ENCODE results near the gene RARS1. TPM values are rescaled to one million over a fixed set of nuclear protein-coding genes. Genes with fewer than 3 reads are reported as not detected.

The RARS1 gene
- total and polyA plus RNA-seq, 3 experiments from 2014 or later: 24.6 to 144 (median 144) TPM

DNA sequence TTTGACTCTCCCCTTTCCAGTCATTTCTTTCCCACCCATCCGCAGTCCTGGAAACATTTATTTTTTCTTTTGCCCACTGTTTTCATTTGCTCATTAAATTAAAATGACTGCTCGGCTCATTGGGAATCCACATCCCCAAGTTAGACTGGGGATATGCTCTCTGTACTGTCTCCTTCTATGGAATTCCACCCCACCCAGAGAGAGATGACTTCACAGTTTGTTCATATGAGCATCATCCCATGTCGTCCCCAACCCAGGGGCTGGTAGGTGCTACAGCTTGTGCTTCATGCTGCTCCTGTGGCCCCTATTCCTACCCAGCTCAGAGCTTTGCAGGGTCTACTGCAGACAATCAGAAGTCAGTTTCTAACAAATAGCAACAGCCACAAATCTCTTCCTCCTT, 16.5 kb upstream of the RARS1 start:
- H3K27ac ChIP-seq (ENCODE audit: low read depth, low read length): no peak overlapping the region
- Mint-ChIP-seq H3K9me3 (no peaks in the 10 kb centered on the region), H3K27ac (peak overlapping the region in 1 of 8 donors; percentile 29), H3K36me3 (no peaks in the 10 kb centered on the region), H3K27me3 (peaks cover 1 to 3% of the 10 kb centered on the region in 2 donors), H3K4me3 (no peak overlapping the region), H3K4me1 (no peaks in the 10 kb centered on the region)
- ChIA-PET POLR2A (no interaction called here), CTCF (no interaction called here)
- no peaks in the 10 kb centered on the region for H3K4me1 ChIP-seq (ENCODE audit: insufficient read depth, low read length)
- DNase-seq: no peak
- no peaks in the 10 kb centered on the region for H3K9me3 ChIP-seq (ENCODE audit: low read length)
- no peaks in the 10 kb centered on the region for H3K36me3 ChIP-seq (ENCODE audit: insufficient read depth, low read length)
- H3K4me3 ChIP-seq (ENCODE audit: low read length): no peak overlapping the region
- no peaks in the 10 kb centered on the region for H3K27me3 ChIP-seq (ENCODE audit: insufficient read depth, low read length, poor library complexity, severe bottlenecking)

DNA sequence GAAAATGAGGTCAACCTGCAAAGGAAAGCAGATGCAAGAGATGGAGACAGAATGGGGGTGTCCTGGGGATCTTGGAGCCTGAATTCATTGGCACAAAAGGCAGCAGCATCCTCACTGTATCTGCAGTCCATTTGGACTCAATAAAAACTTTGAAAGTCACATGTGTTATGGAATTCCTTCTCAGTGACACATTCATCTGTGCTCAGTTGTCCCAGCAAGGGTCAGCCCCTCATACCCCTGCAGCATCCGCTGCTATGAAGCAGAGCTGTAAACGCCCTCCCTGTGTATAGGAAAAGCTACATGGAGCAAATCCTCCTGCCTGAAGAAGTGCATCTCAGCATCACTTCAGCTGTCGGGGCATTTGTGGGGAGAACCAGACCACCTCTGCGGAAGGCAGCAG, 14.5 kb upstream of the RARS1 start:
- peaks cover 1 to 3% of the 10 kb centered on the region in 2 donors for H3K27me3 Mint-ChIP-seq
- H3K9me3 Mint-ChIP-seq: no peaks in the 10 kb centered on the region
- POLR2A ChIA-PET: no interaction called here
- no peak overlapping the region for H3K27ac Mint-ChIP-seq
- H3K4me1 ChIP-seq (ENCODE audit: insufficient read depth, low read length): no peaks in the 10 kb centered on the region
- no peak overlapping the region for H3K27ac ChIP-seq (ENCODE audit: low read depth, low read length)
- no peaks in the 10 kb centered on the region for H3K9me3 ChIP-seq (ENCODE audit: low read length)
- CTCF ChIA-PET: no interaction called here
- H3K36me3 ChIP-seq (ENCODE audit: insufficient read depth, low read length): no peaks in the 10 kb centered on the region
- H3K27me3 ChIP-seq (ENCODE audit: insufficient read depth, low read length, poor library complexity, severe bottlenecking): no peaks in the 10 kb centered on the region
- no peaks in the 10 kb centered on the region for H3K36me3 Mint-ChIP-seq
- no peak for DNase-seq
- H3K4me1 Mint-ChIP-seq: no peaks in the 10 kb centered on the region
- no peak overlapping the region for H3K4me3 Mint-ChIP-seq
- H3K4me3 ChIP-seq (ENCODE audit: low read length): no peak overlapping the region

DNA sequence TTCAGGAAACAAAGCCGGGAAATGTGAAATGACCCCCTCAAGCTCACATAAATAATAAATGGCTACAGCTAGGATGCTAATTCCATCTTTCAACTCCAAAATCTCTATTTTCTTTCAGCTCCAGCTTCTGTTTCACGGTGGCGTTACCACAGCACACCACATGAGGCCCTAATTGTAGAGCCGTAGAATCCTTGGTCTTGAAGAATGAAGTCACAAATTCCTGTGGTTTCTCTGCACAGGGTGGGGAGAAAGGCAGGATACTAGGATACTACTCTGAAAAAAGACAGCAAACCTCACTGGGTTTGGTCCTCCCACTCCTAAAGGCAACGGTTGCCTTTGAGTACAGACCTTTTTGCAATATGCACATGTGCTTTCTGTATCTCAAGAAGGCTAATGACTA, 13.9 kb upstream of the RARS1 start:
- H3K4me1 Mint-ChIP-seq: no peaks in the 10 kb centered on the region
- H3K4me3 Mint-ChIP-seq: no peak overlapping the region
- ChIA-PET CTCF (no interaction called here), POLR2A (no interaction called here)
- H3K9me3 ChIP-seq (ENCODE audit: low read length): no peaks in the 10 kb centered on the region
- H3K27ac Mint-ChIP-seq: peak overlapping the region in 1 of 8 donors; percentile 24
- no peak overlapping the region for H3K4me3 ChIP-seq (ENCODE audit: low read length)
- H3K27me3 ChIP-seq (ENCODE audit: insufficient read depth, low read length, poor library complexity, severe bottlenecking): no peaks in the 10 kb centered on the region
- H3K9me3 Mint-ChIP-seq: no peaks in the 10 kb centered on the region
- no peaks in the 10 kb centered on the region for H3K36me3 Mint-ChIP-seq
- H3K27ac ChIP-seq (ENCODE audit: low read depth, low read length): no peak overlapping the region
- no peak for DNase-seq
- H3K27me3 Mint-ChIP-seq: peaks cover 0 to 3% of the 10 kb centered on the region in 2 donors
- no peaks in the 10 kb centered on the region for H3K36me3 ChIP-seq (ENCODE audit: insufficient read depth, low read length)
- no peaks in the 10 kb centered on the region for H3K4me1 ChIP-seq (ENCODE audit: insufficient read depth, low read length)

DNA sequence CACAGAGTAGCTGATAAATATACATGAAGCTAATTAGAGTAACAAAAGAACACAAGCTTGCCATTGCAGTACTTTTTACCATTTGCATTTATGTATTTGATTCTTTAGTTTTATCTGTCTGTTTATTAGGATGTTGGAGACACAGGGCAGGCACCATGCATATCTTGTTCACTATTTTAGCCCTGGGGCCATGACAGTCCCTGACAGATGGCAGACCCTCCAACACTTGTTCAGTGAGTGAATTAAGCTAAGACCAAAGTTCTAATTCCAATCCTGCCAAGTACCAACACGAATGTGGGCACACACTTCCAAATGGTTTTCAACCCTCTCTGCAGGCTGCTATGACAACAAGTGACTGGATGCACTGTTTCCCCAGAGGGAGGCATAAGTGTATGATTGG, 12.0 kb upstream of the RARS1 start:
- Histone ChIP-seq H3K4me1 (ENCODE audit: insufficient read depth, low read length) (no peaks in the 10 kb centered on the region), H3K27ac (ENCODE audit: low read depth, low read length) (no peak overlapping the region), H3K4me3 (ENCODE audit: low read length) (no peak overlapping the region), H3K9me3 (ENCODE audit: low read length) (no peaks in the 10 kb centered on the region), H3K27me3 (ENCODE audit: insufficient read depth, low read length, poor library complexity, severe bottlenecking) (no peaks in the 10 kb centered on the region), H3K36me3 (ENCODE audit: insufficient read depth, low read length) (no peaks in the 10 kb centered on the region)
- DNase-seq: no peak
- Mint-ChIP-seq H3K9me3 (no peaks in the 10 kb centered on the region), H3K27me3 (peaks cover 3 to 6% of the 10 kb centered on the region in 2 donors), H3K27ac (no peak overlapping the region), H3K36me3 (no peaks in the 10 kb centered on the region), H3K4me3 (no peak overlapping the region), H3K4me1 (no peaks in the 10 kb centered on the region)
- ChIA-PET CTCF (no interaction called here), POLR2A (no interaction called here)

DNA sequence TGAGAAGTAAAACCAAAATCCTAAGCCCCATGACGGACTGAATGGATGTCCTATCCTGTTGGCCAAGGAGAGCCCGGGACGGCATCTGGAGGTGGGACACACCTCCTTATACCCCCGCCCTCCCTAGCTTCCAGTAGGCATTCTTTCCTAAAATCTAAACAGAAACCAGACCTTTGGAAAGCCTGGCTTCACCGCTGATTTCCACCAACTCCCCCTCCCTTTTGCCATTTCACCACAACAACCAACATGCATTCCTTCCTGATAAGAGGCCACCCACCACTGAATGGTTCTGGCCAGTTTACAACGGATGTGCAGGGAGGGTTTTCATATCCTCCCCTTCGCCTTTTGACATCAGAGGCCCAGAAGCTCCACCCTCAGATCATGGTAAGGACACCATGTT, 9.2 kb upstream of the RARS1 start:
- Mint-ChIP-seq H3K27me3 (peaks cover 3% of the 10 kb centered on the region in 2 donors), H3K4me3 (no peak overlapping the region), H3K36me3 (no peaks in the 10 kb centered on the region), H3K4me1 (peaks cover 2 to 11% (median 11%) of the 10 kb centered on the region in 3 donors), H3K27ac (no peak overlapping the region), H3K9me3 (no peaks in the 10 kb centered on the region)
- H3K36me3 ChIP-seq (ENCODE audit: insufficient read depth, low read length): no peaks in the 10 kb centered on the region
- H3K27me3 ChIP-seq (ENCODE audit: insufficient read depth, low read length, poor library complexity, severe bottlenecking): no peaks in the 10 kb centered on the region
- no peak for DNase-seq
- no peaks in the 10 kb centered on the region for H3K9me3 ChIP-seq (ENCODE audit: low read length)
- no peak overlapping the region for H3K27ac ChIP-seq (ENCODE audit: low read depth, low read length)
- ChIA-PET POLR2A (no interaction called here), CTCF (no interaction called here)
- H3K4me1 ChIP-seq (ENCODE audit: insufficient read depth, low read length): no peaks in the 10 kb centered on the region
- no peak overlapping the region for H3K4me3 ChIP-seq (ENCODE audit: low read length)

DNA sequence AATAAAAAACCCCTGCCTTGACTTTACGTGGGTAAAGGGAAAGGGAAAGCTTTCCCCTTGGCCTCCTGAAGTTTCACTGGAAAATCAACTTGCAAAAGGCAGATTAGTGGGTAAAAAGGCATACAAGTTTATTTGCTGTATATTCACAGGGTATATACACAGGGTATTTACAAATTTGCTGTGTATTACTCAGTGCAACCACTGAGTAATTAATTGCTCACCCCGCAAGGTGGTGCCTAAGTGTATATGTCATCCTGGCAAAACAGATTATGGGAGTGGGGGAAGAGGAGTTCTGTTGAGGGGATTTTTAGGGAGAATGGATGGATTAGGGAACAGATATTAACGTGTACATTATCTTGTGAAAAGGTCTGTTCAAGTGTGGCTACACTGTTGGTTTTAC, 7.1 kb upstream of the RARS1 start:
- Histone ChIP-seq H3K4me1 (ENCODE audit: insufficient read depth, low read length) (no peaks in the 10 kb centered on the region), H3K9me3 (ENCODE audit: low read length) (no peaks in the 10 kb centered on the region), H3K4me3 (ENCODE audit: low read length) (no peak overlapping the region), H3K36me3 (ENCODE audit: insufficient read depth, low read length) (no peaks in the 10 kb centered on the region), H3K27ac (ENCODE audit: low read depth, low read length) (no peak overlapping the region), H3K27me3 (ENCODE audit: insufficient read depth, low read length, poor library complexity, severe bottlenecking) (no peaks in the 10 kb centered on the region)
- POLR2A ChIA-PET: no interaction called here
- Mint-ChIP-seq H3K27me3 (peaks cover 3 to 6% of the 10 kb centered on the region in 2 donors), H3K4me1 (peaks cover 2 to 14% (median 14%) of the 10 kb centered on the region in 3 donors), H3K36me3 (no peaks in the 10 kb centered on the region), H3K27ac (no peak overlapping the region), H3K9me3 (no peaks in the 10 kb centered on the region), H3K4me3 (no peak overlapping the region)
- CTCF ChIA-PET: no interaction called here
- DNase-seq: no peak

DNA sequence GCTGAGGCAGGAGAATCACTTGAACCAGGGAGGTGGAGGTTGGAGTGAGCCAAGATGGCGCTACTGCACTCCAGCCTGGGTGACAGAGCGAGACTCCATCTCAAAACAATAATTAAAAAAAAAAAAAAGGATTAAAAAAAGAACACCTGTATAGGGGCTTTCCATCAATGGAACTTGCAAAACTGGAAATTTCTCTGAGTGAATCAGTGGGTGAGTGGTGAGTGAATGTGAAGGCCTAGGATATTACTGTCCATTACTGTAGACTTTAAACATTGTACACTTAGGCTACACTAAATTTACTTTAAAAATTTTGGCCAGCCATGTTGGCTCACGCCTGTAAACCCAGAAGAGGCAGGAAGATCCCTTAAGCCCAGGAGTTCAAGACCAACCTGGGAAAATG, 5.7 kb upstream of the RARS1 start:
- Mint-ChIP-seq H3K27ac (no peak overlapping the region), H3K4me1 (peaks cover 7 to 22% (median 21%) of the 10 kb centered on the region in 3 donors), H3K9me3 (no peaks in the 10 kb centered on the region), H3K36me3 (no peaks in the 10 kb centered on the region), H3K4me3 (no peak overlapping the region), H3K27me3 (peaks cover 3 to 6% of the 10 kb centered on the region in 2 donors)
- Histone ChIP-seq H3K9me3 (ENCODE audit: low read length) (no peaks in the 10 kb centered on the region), H3K27me3 (ENCODE audit: insufficient read depth, low read length, poor library complexity, severe bottlenecking) (no peaks in the 10 kb centered on the region), H3K27ac (ENCODE audit: low read depth, low read length) (no peak overlapping the region), H3K4me3 (ENCODE audit: low read length) (no peak overlapping the region), H3K36me3 (ENCODE audit: insufficient read depth, low read length) (no peaks in the 10 kb centered on the region), H3K4me1 (ENCODE audit: insufficient read depth, low read length) (peaks cover under 1% of the 10 kb centered on the region)
- ChIA-PET CTCF (no interaction called here), POLR2A (no interaction called here)
- no peak for DNase-seq

DNA sequence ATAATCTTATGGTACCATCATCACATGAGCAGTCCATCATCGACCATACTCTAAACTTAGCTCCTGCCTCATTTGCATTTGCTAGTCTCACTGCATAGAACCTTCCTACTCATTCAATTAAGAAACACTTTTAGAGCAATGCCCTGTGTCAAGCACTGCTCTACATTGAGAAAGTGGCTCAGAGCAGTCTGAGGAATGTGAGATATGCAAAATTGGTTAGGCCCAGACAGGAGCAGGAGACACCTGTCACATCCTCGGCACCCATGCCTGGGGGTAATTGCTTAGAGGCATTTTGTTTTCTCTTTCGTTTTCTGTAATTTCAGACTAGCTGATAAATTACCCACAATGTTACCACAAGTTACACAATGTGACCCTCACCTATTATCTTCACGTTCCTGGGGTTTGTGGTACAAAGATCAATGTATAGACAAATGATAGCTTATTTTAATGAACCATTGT, 4.9 kb upstream of the RARS1 start:
- Histone ChIP-seq H3K4me1 (ENCODE audit: insufficient read depth, low read length) (peaks cover 5% of the 10 kb centered on the region), H3K36me3 (ENCODE audit: insufficient read depth, low read length) (no peaks in the 10 kb centered on the region), H3K27ac (ENCODE audit: low read depth, low read length) (no peak overlapping the region), H3K4me3 (ENCODE audit: low read length) (no peak overlapping the region), H3K27me3 (ENCODE audit: insufficient read depth, low read length, poor library complexity, severe bottlenecking) (no peaks in the 10 kb centered on the region), H3K9me3 (ENCODE audit: low read length) (no peaks in the 10 kb centered on the region)
- H3K27me3 Mint-ChIP-seq: peaks cover 3 to 6% of the 10 kb centered on the region in 2 donors
- peaks cover 0 to 5% (median 0%) of the 10 kb centered on the region in 3 donors for H3K36me3 Mint-ChIP-seq
- no peak for DNase-seq
- ChIA-PET POLR2A (interaction anchor here (0.5 kb wide), 1 partner anchor 8 kb away, joined by 8 read pairs; no protein-coding TSS in a partner anchor), CTCF (no interaction called here)
- peak overlapping the region in 6 of 8 donors; percentile 15 to 74 (median 32) for H3K27ac Mint-ChIP-seq
- H3K4me3 Mint-ChIP-seq: peak overlapping the region in 6 of 7 donors; percentile 2 to 67 (median 29)
- no peaks in the 10 kb centered on the region for H3K9me3 Mint-ChIP-seq
- H3K4me1 Mint-ChIP-seq: peaks cover 14 to 29% (median 29%) of the 10 kb centered on the region in 3 donors

DNA sequence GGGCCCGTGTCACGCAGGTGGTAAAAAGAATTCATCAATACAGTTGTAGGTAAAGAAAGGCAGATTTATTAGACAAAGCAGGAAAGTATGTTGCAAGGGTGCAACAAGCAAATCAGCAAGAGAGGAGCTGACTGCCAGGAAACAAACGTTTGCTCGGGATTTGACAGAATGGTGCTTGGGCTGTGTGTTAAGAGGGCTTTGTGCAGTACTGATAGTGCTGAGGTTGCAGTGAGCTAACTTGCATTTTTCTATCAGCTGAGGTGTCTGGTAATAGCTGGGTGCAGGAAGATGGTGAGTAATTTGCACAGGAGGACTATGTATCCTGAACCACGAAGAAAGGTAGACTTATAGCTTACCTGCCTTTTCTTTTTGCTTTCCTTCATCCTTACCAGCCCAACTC, 3.9 kb upstream of the RARS1 start:
- no peak for DNase-seq
- H3K36me3 ChIP-seq (ENCODE audit: insufficient read depth, low read length): no peaks in the 10 kb centered on the region
- H3K36me3 Mint-ChIP-seq: peaks cover 0 to 13% (median 0%) of the 10 kb centered on the region in 3 donors
- peaks cover 7% of the 10 kb centered on the region for H3K4me1 ChIP-seq (ENCODE audit: insufficient read depth, low read length)
- H3K4me3 ChIP-seq (ENCODE audit: low read length): no peak overlapping the region
- peaks cover 3 to 6% of the 10 kb centered on the region in 2 donors for H3K27me3 Mint-ChIP-seq
- no peaks in the 10 kb centered on the region for H3K27me3 ChIP-seq (ENCODE audit: insufficient read depth, low read length, poor library complexity, severe bottlenecking)
- peaks cover 22 to 39% (median 39%) of the 10 kb centered on the region in 3 donors for H3K4me1 Mint-ChIP-seq
- H3K9me3 ChIP-seq (ENCODE audit: low read length): no peaks in the 10 kb centered on the region
- peak overlapping the region in 3 of 7 donors; percentile 26 to 67 (median 27) for H3K4me3 Mint-ChIP-seq
- no peak overlapping the region for H3K27ac ChIP-seq (ENCODE audit: low read depth, low read length)
- H3K27ac Mint-ChIP-seq: no peak overlapping the region
- no peaks in the 10 kb centered on the region for H3K9me3 Mint-ChIP-seq
- ChIA-PET CTCF (no interaction called here), POLR2A (no interaction called here)

All from CD8-positive, alpha-beta memory T cell (primary cell).